HepG2 (cell line): ENCODE data around the gene TREH. TPM values are rescaled to one million over a fixed set of nuclear protein-coding genes. Genes with fewer than 3 reads are reported as not detected.
A peak's percentile ranks its signal among the peaks of the same experiment; 100 is the strongest.

Experiments
- IKZF1 ChIP-seq: fragments of 450-650 bp; IDR thresholded peaks from 2 replicates; pipeline ENCODE4 v1.7.1; 2016
- KDM5A ChIP-seq: fragments of 200-600 bp; sonication (generic); IDR thresholded peaks from 2 replicates; pipeline ENCODE4 v1.7.0; 2018; ENCODE audit warnings: antibody characterized with exemption, mild to moderate bottlenecking, low read length, borderline replicate concordance
- SIN3A ChIP-seq: IDR thresholded peaks from 2 replicates; pipeline ENCODE4 v1.6.1; 2011; ENCODE audit warnings: low read depth, mild to moderate bottlenecking, control low read depth, low read length, borderline replicate concordance
- SNRNP70 ChIP-seq: fragments of 200-400 bp; formaldehyde crosslinking; IDR thresholded peaks from 2 replicates; pipeline ENCODE4 v1.6.1; 2017; ENCODE audit warnings: mild to moderate bottlenecking, low read depth, low read length, moderate library complexity
- ZHX2 ChIP-seq, 2 experiments: sonication (generic) in 1 of 2; formaldehyde crosslinking in 1 of 2; IDR thresholded peaks; 2 replicates each; pipeline versions ENCODE4 v1.6.1 to v1.9.0; 2014 to 2022; ENCODE audit warnings: antibody characterized with exemption in 1 of 2, borderline replicate concordance in 1 of 2, inconsistent platforms in 1 of 2, low read depth in 1 of 2, missing genetic modification reagents in 1 of 2
- ZNF468 ChIP-seq: sonication (generic); formaldehyde crosslinking; IDR thresholded peaks from 2 replicates; pipeline ENCODE4 v1.8.0; 2022; ENCODE audit warnings: mild to moderate bottlenecking, moderate library complexity, missing genetic modification reagents
- ZNF776 ChIP-seq: sonication (generic); formaldehyde crosslinking; IDR thresholded peaks from 2 replicates; pipeline ENCODE4 v1.4.0; 2020; ENCODE audit warnings: mild to moderate bottlenecking, missing genetic modification reagents
- ZNF883 ChIP-seq: sonication (generic); formaldehyde crosslinking; IDR thresholded peaks from 2 replicates; pipeline ENCODE4 v1.5.1; 2020; ENCODE audit warnings: mild to moderate bottlenecking, missing genetic modification reagents; ENCODE audit errors: not compliant biosample characterization
- polyA plus RNA-seq, 8 experiments: library from polyadenylated mRNA; depleted of rRNA in 3 of 8; stranded (reverse) in 7 of 8; unstranded in 1 of 8; fragments of >200 nt; fragmentation: Illumina TruSeq in 4 of 8; extraction: Trizol in 4 of 8; gene quantifications; 2 replicates each; pipeline versions ENCODE4 v1.2.1 to v1.2.3, GENCODE V29; 2011 to 2016; ENCODE audit warnings: low read depth in 4 of 8, missing spikeins in 1 of 8, mixed read lengths in 1 of 8; ENCODE audit not compliant: insufficient read depth in 1 of 8
- total RNA-seq, 5 experiments: library from RNA; depleted of rRNA; stranded (reverse); fragments of >200 nt; fragmentation: Illumina TruSeq; extraction: Trizol; gene quantifications; 2 replicates each; pipeline ENCODE4 v1.2.3, GENCODE V29; 2016; ENCODE audit warnings: low read depth in 1 of 5
- TF ChIP-seq, protein P1 (sequence below): sonication (generic); formaldehyde crosslinking; IDR thresholded peaks from 2 replicates; pipeline ENCODE4 v1.4.0; 2020; ENCODE audit warnings: mild to moderate bottlenecking, missing genetic modification reagents
- TF ChIP-seq, protein P2 (sequence below): sonication (generic); formaldehyde crosslinking; conservative IDR thresholded peaks from 2 replicates; pipeline ENCODE4 v1.4.0; 2020; ENCODE audit warnings: missing genetic modification reagents
- TF ChIP-seq, protein P3 (sequence below): sonication (generic); formaldehyde crosslinking; IDR thresholded peaks from 2 replicates; pipeline ENCODE4 v1.4.0; 2020; ENCODE audit warnings: missing genetic modification reagents
- TF ChIP-seq, protein P4 (sequence below): sonication (generic); formaldehyde crosslinking; IDR thresholded peaks from 2 replicates; pipeline ENCODE4 v1.5.1; 2020; ENCODE audit warnings: mild to moderate bottlenecking, missing genetic modification reagents, moderate library complexity

The TREH gene
- total and polyA plus RNA-seq, 2 of the 13 experiments (the other 11 are each of a cell fraction or from before 2014, with no cell fraction given), result 0.53 to 0.86 TPM

GRCh38 chr11:118608360-118609227 lies 70.9 kb downstream of the TREH start (continued):
- TF ChIP-seq ZHX2 (IDR thresholded peaks at IDR 0.05; ENCODE audit: low read depth) (peak; percentile 33; the same call in 1 of the 2 replicates), ZHX2 (CRISPR knock-in tag; IDR thresholded peaks at IDR 0.05; ENCODE audit: borderline replicate concordance) (no peak), IKZF1 (no peak), ZNF883 (CRISPR knock-in tag) (no peak), ZNF468 (CRISPR knock-in tag) (peak; percentile 51; the same call in 1 of the 2 replicates), ZNF776 (0 out of 2 replicates have a peak, but pooled peaks have one; percentile 39), KDM5A (no peak), SNRNP70 (no peak), SIN3A (no peak)
- TF ChIP-seq, protein P1, sequence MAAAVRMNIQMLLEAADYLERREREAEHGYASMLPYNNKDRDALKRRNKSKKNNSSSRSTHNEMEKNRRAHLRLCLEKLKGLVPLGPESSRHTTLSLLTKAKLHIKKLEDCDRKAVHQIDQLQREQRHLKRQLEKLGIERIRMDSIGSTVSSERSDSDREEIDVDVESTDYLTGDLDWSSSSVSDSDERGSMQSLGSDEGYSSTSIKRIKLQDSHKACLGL, result peak; percentile 21; the same call in 1 of the 2 replicates
- TF ChIP-seq, protein P2, sequence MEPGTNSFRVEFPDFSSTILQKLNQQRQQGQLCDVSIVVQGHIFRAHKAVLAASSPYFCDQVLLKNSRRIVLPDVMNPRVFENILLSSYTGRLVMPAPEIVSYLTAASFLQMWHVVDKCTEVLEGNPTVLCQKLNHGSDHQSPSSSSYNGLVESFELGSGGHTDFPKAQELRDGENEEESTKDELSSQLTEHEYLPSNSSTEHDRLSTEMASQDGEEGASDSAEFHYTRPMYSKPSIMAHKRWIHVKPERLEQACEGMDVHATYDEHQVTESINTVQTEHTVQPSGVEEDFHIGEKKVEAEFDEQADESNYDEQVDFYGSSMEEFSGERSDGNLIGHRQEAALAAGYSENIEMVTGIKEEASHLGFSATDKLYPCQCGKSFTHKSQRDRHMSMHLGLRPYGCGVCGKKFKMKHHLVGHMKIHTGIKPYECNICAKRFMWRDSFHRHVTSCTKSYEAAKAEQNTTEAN (CRISPR knock-in tag), result 0 out of 2 replicates have a peak, but pooled peaks have one; percentile 9
- TF ChIP-seq, protein P3, sequence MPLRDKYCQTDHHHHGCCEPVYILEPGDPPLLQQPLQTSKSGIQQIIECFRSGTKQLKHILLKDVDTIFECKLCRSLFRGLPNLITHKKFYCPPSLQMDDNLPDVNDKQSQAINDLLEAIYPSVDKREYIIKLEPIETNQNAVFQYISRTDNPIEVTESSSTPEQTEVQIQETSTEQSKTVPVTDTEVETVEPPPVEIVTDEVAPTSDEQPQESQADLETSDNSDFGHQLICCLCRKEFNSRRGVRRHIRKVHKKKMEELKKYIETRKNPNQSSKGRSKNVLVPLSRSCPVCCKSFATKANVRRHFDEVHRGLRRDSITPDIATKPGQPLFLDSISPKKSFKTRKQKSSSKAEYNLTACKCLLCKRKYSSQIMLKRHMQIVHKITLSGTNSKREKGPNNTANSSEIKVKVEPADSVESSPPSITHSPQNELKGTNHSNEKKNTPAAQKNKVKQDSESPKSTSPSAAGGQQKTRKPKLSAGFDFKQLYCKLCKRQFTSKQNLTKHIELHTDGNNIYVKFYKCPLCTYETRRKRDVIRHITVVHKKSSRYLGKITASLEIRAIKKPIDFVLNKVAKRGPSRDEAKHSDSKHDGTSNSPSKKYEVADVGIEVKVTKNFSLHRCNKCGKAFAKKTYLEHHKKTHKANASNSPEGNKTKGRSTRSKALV, result peak; percentile 25; the same call in 1 of the 2 replicates
- TF ChIP-seq, protein P4, sequence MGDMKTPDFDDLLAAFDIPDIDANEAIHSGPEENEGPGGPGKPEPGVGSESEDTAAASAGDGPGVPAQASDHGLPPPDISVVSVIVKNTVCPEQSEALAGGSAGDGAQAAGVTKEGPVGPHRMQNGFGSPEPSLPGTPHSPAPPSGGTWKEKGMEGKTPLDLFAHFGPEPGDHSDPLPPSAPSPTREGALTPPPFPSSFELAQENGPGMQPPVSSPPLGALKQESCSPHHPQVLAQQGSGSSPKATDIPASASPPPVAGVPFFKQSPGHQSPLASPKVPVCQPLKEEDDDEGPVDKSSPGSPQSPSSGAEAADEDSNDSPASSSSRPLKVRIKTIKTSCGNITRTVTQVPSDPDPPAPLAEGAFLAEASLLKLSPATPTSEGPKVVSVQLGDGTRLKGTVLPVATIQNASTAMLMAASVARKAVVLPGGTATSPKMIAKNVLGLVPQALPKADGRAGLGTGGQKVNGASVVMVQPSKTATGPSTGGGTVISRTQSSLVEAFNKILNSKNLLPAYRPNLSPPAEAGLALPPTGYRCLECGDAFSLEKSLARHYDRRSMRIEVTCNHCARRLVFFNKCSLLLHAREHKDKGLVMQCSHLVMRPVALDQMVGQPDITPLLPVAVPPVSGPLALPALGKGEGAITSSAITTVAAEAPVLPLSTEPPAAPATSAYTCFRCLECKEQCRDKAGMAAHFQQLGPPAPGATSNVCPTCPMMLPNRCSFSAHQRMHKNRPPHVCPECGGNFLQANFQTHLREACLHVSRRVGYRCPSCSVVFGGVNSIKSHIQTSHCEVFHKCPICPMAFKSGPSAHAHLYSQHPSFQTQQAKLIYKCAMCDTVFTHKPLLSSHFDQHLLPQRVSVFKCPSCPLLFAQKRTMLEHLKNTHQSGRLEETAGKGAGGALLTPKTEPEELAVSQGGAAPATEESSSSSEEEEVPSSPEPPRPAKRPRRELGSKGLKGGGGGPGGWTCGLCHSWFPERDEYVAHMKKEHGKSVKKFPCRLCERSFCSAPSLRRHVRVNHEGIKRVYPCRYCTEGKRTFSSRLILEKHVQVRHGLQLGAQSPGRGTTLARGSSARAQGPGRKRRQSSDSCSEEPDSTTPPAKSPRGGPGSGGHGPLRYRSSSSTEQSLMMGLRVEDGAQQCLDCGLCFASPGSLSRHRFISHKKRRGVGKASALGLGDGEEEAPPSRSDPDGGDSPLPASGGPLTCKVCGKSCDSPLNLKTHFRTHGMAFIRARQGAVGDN (CRISPR knock-in tag), result peak; percentile 61
